ENCODE measurements around the gene TMEM117.

DNA sequence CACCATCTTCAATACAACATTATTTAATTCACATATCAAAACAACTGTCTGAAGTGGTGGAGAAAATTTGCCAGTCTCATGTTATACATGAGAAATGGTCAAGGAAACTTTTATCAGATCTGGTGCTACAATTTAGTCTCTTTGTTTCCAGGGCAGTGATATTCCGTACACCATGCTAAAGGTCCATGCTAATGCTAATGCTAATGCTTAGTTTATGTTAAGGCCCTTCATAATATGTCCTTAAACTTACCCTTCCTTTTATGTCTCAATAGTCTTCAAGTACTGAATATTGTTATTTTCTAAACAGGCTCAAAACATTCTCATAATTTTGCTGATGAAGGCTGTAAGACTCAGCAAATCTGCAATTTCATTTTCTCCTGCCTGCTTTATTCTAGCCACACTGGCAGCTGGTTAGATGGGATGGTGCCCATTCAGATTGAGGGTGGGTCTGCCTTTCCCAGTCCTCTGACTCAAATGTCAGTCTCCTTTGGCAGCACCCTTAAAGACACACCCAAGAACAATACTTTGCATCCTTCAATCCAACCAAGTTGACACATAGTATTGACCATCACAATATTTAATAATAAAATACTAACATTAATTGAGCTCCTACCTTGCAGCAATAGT, 59.8 kb downstream of the TMEM117 start:
- TF ChIP-seq, protein P1, sequence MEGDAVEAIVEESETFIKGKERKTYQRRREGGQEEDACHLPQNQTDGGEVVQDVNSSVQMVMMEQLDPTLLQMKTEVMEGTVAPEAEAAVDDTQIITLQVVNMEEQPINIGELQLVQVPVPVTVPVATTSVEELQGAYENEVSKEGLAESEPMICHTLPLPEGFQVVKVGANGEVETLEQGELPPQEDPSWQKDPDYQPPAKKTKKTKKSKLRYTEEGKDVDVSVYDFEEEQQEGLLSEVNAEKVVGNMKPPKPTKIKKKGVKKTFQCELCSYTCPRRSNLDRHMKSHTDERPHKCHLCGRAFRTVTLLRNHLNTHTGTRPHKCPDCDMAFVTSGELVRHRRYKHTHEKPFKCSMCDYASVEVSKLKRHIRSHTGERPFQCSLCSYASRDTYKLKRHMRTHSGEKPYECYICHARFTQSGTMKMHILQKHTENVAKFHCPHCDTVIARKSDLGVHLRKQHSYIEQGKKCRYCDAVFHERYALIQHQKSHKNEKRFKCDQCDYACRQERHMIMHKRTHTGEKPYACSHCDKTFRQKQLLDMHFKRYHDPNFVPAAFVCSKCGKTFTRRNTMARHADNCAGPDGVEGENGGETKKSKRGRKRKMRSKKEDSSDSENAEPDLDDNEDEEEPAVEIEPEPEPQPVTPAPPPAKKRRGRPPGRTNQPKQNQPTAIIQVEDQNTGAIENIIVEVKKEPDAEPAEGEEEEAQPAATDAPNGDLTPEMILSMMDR (IDR thresholded peaks at IDR 0.05), result no peak
- no peak for TF ChIP-seq POLR2A (IDR thresholded peaks at IDR 0.05)
